HepG2 (cell line): ENCODE data around the gene PSEN2. TPM values are rescaled to one million over a fixed set of nuclear protein-coding genes. Genes with fewer than 3 reads are reported as not detected.

Experiments
- EHMT2 ChIP-seq: fragments of 200-600 bp; sonication (generic); IDR thresholded peaks from 2 replicates; pipeline ENCODE4 v1.7.0; 2017; ENCODE audit warnings: antibody characterized with exemption, low read depth, low read length, borderline replicate concordance
- GABPB1 ChIP-seq: IDR thresholded peaks from 2 replicates; pipeline ENCODE4 v1.6.1; 2016; ENCODE audit warnings: mild to moderate bottlenecking, missing genetic modification reagents, moderate library complexity, missing compliant biosample characterization
- GATA4 ChIP-seq: sonication (generic); IDR thresholded peaks from 2 replicates; pipeline ENCODE4 v1.6.1; 2016; ENCODE audit warnings: antibody characterized with exemption, low read depth, borderline replicate concordance
- HDAC2 ChIP-seq: sonication (generic); formaldehyde crosslinking; IDR thresholded peaks from 2 replicates; pipeline ENCODE4 v1.4.0; 2020; ENCODE audit warnings: missing genetic modification reagents
- MAZ ChIP-seq, 2 experiments: sonication (generic) in 1 of 2; formaldehyde crosslinking in 1 of 2; IDR thresholded peaks; 2 replicates each; pipeline versions ENCODE4 v1.5.0 to v1.6.1; 2012 to 2020; ENCODE audit warnings: low read depth in 2 of 2, mild to moderate bottlenecking in 2 of 2, borderline replicate concordance in 1 of 2, improper control_type of control experiment in 1 of 2, low read length in 1 of 2, missing genetic modification reagents in 1 of 2, moderate library complexity in 1 of 2
- SATB2 ChIP-seq: sonication (generic); formaldehyde crosslinking; IDR thresholded peaks from 2 replicates; pipeline ENCODE4 v1.5.0; 2020; ENCODE audit warnings: missing genetic modification reagents
- ZC3H4 ChIP-seq: sonication (generic); formaldehyde crosslinking; IDR thresholded peaks from 2 replicates; pipeline ENCODE4 v1.4.0; 2020; ENCODE audit warnings: missing genetic modification reagents, borderline replicate concordance
- ZFP1 ChIP-seq: IDR thresholded peaks from 2 replicates; pipeline ENCODE4 v1.6.1; 2016
- ZFP41 ChIP-seq: sonication (generic); formaldehyde crosslinking; IDR thresholded peaks from 2 replicates; pipeline ENCODE4 v1.4.0; 2020; ENCODE audit warnings: mild to moderate bottlenecking, missing genetic modification reagents, borderline replicate concordance
- ZNF292 ChIP-seq: sonication (generic); formaldehyde crosslinking; IDR thresholded peaks from 2 replicates; pipeline ENCODE4 v1.8.1; 2022; ENCODE audit warnings: mild to moderate bottlenecking, low read depth, missing genetic modification reagents, borderline replicate concordance
- ZZZ3 ChIP-seq: sonication (generic); formaldehyde crosslinking; IDR thresholded peaks from 2 replicates; pipeline ENCODE4 v1.4.0; 2020; ENCODE audit warnings: missing genetic modification reagents, mild to moderate bottlenecking, borderline replicate concordance
- polyA plus RNA-seq, 8 experiments: library from polyadenylated mRNA; depleted of rRNA in 3 of 8; stranded (reverse) in 7 of 8; unstranded in 1 of 8; fragments of >200 nt; fragmentation: Illumina TruSeq in 4 of 8; extraction: Trizol in 4 of 8; gene quantifications; 2 replicates each; pipeline versions ENCODE4 v1.2.1 to v1.2.3, GENCODE V29; 2011 to 2016; ENCODE audit warnings: low read depth in 4 of 8, missing spikeins in 1 of 8, mixed read lengths in 1 of 8; ENCODE audit not compliant: insufficient read depth in 1 of 8
- total RNA-seq, 5 experiments: library from RNA; depleted of rRNA; stranded (reverse); fragments of >200 nt; fragmentation: Illumina TruSeq; extraction: Trizol; gene quantifications; 2 replicates each; pipeline ENCODE4 v1.2.3, GENCODE V29; 2016; ENCODE audit warnings: low read depth in 1 of 5
- TF ChIP-seq, protein P1 (sequence below): sonication (generic); formaldehyde crosslinking; IDR thresholded peaks from 2 replicates; pipeline ENCODE4 v1.4.0; 2020; ENCODE audit warnings: missing genetic modification reagents
- TF ChIP-seq, protein P2 (sequence below): sonication (generic); formaldehyde crosslinking; IDR thresholded peaks from 2 replicates; pipeline ENCODE4 v1.5.1; 2020; ENCODE audit warnings: mild to moderate bottlenecking, missing genetic modification reagents, borderline replicate concordance

Gene PSEN2
- total and polyA plus RNA-seq, 2 of the 13 experiments (the other 11 are each of a cell fraction or from before 2014, with no cell fraction given): 5.9 to 13.1 TPM

- TF ChIP-seq SATB2 (CRISPR knock-in tag) (peak; percentile 23; the same call in 1 of the 2 replicates), GATA4 (no peak), ZNF292 (CRISPR knock-in tag) (no peak), GABPB1 (CRISPR knock-in tag) (peak; percentile 68; the same call in 1 of the 2 replicates), ZZZ3 (no peak), HDAC2 (CRISPR knock-in tag) (no peak; the same call in 1 of the 2 replicates), ZC3H4 (CRISPR knock-in tag) (no peak), EHMT2 (no peak), ZFP1 (CRISPR knock-in tag) (peak; percentile 44; the same call in 1 of the 2 replicates), MAZ (IDR thresholded peaks at IDR 0.05; ENCODE audit: borderline replicate concordance, low read depth, low read length) (peak; percentile 75; the same call in 1 of the 2 replicates), MAZ (CRISPR knock-in tag; IDR thresholded peaks at IDR 0.05; ENCODE audit: low read depth) (0 out of 2 replicates have a peak, but pooled peaks have one; percentile 7), ZFP41 (CRISPR knock-in tag) (no peak)
- TF ChIP-seq, protein P1, sequence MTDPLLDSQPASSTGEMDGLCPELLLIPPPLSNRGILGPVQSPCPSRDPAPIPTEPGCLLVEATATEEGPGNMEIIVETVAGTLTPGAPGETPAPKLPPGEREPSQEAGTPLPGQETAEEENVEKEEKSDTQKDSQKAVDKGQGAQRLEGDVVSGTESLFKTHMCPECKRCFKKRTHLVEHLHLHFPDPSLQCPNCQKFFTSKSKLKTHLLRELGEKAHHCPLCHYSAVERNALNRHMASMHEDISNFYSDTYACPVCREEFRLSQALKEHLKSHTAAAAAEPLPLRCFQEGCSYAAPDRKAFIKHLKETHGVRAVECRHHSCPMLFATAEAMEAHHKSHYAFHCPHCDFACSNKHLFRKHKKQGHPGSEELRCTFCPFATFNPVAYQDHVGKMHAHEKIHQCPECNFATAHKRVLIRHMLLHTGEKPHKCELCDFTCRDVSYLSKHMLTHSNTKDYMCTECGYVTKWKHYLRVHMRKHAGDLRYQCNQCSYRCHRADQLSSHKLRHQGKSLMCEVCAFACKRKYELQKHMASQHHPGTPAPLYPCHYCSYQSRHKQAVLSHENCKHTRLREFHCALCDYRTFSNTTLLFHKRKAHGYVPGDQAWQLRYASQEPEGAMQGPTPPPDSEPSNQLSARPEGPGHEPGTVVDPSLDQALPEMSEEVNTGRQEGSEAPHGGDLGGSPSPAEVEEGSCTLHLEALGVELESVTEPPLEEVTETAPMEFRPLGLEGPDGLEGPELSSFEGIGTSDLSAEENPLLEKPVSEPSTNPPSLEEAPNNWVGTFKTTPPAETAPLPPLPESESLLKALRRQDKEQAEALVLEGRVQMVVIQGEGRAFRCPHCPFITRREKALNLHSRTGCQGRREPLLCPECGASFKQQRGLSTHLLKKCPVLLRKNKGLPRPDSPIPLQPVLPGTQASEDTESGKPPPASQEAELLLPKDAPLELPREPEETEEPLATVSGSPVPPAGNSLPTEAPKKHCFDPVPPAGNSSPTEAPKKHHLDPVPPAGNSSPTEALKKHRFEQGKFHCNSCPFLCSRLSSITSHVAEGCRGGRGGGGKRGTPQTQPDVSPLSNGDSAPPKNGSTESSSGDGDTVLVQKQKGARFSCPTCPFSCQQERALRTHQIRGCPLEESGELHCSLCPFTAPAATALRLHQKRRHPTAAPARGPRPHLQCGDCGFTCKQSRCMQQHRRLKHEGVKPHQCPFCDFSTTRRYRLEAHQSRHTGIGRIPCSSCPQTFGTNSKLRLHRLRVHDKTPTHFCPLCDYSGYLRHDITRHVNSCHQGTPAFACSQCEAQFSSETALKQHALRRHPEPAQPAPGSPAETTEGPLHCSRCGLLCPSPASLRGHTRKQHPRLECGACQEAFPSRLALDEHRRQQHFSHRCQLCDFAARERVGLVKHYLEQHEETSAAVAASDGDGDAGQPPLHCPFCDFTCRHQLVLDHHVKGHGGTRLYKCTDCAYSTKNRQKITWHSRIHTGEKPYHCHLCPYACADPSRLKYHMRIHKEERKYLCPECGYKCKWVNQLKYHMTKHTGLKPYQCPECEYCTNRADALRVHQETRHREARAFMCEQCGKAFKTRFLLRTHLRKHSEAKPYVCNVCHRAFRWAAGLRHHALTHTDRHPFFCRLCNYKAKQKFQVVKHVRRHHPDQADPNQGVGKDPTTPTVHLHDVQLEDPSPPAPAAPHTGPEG (CRISPR knock-in tag): no peak; the same call in none of the 2 replicates
- TF ChIP-seq, protein P2, sequence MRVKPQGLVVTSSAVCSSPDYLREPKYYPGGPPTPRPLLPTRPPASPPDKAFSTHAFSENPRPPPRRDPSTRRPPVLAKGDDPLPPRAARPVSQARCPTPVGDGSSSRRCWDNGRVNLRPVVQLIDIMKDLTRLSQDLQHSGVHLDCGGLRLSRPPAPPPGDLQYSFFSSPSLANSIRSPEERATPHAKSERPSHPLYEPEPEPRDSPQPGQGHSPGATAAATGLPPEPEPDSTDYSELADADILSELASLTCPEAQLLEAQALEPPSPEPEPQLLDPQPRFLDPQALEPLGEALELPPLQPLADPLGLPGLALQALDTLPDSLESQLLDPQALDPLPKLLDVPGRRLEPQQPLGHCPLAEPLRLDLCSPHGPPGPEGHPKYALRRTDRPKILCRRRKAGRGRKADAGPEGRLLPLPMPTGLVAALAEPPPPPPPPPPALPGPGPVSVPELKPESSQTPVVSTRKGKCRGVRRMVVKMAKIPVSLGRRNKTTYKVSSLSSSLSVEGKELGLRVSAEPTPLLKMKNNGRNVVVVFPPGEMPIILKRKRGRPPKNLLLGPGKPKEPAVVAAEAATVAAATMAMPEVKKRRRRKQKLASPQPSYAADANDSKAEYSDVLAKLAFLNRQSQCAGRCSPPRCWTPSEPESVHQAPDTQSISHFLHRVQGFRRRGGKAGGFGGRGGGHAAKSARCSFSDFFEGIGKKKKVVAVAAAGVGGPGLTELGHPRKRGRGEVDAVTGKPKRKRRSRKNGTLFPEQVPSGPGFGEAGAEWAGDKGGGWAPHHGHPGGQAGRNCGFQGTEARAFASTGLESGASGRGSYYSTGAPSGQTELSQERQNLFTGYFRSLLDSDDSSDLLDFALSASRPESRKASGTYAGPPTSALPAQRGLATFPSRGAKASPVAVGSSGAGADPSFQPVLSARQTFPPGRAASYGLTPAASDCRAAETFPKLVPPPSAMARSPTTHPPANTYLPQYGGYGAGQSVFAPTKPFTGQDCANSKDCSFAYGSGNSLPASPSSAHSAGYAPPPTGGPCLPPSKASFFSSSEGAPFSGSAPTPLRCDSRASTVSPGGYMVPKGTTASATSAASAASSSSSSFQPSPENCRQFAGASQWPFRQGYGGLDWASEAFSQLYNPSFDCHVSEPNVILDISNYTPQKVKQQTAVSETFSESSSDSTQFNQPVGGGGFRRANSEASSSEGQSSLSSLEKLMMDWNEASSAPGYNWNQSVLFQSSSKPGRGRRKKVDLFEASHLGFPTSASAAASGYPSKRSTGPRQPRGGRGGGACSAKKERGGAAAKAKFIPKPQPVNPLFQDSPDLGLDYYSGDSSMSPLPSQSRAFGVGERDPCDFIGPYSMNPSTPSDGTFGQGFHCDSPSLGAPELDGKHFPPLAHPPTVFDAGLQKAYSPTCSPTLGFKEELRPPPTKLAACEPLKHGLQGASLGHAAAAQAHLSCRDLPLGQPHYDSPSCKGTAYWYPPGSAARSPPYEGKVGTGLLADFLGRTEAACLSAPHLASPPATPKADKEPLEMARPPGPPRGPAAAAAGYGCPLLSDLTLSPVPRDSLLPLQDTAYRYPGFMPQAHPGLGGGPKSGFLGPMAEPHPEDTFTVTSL (CRISPR knock-in tag): 0 out of 2 replicates have a peak, but pooled peaks have one; percentile 11
Measured at GRCh38 chr1:226940029-226940805, 69.8 kb downstream of the PSEN2 start, which contains the start of gene COQ8A (continued).
